GM19240 (cell line): ENCODE measurements around the gene KDELR3.

Experiments
- DNase-seq: peaks from one replicate; pipeline ENCODE4 v3.0.0; 2011; ENCODE audit warnings: low spot score; ENCODE audit not compliant: insufficient read length

The KDELR3 gene

DNA sequence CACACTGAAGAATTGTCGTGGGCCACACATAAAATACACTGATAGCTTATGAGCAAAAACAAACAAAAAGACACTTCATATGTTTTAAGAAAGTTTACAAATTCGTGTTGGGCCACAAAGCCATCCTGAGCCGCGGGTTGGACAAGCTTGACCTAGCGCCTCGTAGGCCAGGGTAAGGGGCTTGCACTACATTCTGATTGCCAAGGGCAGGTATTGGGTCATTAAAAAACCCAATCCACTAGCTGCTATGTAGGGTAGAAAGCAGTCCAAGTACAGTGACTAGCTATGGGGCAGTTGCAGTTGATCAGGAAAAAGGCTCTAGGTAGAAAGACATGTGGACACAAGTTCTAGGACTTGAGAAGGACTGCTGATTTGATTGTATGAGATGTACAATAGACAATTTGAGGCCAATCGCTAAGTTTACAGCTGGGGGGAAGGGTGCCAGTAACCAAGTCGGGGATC is 14.0 kb downstream of the KDELR3 start:
- no peak for DNase-seq

DNA sequence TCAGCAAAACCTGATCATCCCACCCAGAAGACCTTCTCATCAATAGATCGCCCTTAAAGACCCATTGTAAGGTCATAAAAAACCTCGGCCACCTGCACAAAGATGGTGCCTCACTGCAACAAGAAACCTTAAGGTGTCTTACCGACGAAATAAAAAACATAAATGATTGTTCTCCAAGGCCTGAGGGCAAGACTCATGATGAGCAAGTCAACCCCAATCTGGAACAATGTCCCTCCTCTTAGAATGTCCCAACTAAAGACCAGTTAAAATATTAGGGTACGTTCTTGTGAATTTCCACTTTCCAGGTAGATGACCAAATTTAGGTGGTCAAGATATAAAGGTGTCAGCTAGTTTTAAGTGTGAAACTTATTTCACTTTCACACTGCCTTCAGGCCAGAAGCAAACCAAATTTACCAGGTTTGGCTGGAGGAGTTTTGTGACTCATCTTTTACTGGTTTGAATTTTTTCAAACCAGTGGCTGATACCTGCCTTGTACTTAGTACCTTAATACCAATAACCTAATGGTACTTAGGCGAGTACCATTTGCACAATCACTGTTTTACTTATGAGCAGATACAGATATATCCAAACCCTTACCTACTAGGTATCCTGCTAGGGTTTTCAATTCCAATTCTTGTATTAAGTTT is 14.9 kb downstream of the KDELR3 start:
- no peak for DNase-seq

DNA sequence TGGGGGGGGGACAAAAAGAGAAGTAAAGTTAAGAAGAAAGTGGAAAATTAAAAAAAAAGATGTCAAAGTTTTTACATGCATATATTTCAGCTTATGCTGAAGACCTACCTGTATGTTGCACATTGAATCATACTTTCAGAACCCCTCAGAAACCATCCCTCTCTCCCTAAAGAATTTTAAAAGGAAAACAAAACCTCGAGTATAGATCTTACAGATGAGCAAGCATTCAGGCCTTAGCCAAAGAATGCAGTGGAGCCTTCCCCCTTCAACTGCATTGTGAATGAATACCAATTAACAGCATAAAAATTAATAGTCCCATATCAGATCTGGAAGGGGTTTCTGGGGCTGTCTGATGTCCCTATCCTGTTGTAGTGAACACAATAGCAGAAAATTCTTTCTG is 16.3 kb downstream of the KDELR3 start:
- DNase-seq: no peak

DNA sequence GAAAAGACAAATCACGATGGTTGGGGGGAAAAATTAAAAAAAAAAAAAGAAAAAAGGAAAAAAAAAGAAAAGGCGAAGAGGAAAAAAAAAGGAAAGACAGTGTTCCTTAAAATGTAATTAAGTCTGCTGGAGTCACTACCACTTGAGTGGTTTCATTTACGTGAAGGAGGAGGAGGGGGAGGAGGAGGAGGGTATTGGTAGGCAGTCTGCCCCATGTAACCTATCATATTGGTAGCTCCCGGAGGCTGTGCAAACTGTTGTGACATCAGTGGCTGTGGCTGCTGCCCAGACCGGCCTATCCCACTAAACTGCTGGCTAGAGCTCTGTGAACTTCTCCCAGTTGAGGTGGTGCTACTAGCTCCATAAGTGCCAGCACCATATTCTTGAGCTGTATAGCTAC is 17.9 kb downstream of the KDELR3 start:
- DNase-seq: no peak

DNA sequence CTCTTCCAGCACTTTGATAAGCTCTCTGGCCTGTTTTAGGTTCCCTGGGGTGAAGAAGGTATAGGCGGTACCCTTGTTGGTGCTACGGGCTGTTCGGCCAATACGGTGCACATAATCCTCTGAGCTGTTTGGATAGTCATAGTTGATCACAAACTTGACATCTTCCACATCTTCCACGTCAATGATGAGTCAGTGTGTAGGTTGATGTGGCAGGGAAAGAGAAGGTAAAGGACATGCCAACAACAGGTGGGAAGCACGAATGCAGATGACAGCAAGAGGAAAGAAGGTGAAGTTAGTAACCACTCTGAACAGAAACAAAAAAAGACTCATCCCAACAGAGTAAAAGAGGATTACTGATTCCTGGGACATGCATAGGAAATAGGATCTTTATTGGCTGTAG is 20.1 kb downstream of the KDELR3 start:
- no peak for DNase-seq

DNA sequence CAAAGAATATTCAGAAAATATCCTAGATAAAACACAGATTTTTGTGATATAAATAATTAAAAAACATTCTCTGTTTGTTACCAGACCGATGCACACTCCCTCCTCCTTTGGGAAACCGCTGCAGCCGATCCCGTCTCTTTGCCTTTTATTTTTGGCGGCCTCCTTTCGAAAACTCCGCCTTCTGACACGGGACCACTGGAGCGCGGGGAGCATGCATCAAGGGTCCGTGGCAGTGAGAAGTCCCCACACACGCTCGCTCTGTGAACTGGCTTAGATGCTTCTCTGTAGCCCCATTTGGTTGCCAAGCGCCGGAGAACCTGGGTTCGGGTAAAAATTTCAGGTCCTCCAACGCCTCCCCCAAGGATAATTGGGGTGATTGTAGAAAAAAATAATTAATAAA is 21.2 kb downstream of the KDELR3 start:
- DNase-seq: no peak

DNA sequence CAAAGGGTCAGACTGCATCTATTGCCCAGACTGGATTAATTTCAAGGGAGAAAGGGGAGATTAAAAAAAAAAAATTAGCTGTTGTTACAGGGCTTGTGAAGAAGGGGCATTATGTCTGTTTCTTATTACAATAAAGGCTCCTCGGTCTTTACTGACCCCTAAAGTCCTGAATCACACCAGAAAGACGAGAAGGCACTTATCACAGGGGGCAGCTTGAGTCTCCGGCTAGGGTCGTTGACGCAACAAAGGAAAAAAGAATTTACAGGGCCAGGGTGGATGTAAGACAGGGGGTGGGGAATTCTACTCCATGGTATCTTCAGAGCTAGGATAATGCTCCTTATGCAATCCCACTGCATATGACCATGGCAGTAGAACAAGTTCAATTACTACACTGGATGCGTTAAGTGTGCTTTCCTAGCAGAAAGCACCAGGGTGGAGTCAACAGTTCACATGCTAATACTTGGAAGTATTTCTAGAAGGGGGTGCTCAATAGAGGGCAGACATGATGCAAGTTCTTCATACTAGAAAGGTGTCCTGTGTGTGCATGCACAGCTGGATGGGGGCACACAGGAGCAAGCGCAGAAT is 21.8 kb downstream of the KDELR3 start:
- DNase-seq: no peak

DNA sequence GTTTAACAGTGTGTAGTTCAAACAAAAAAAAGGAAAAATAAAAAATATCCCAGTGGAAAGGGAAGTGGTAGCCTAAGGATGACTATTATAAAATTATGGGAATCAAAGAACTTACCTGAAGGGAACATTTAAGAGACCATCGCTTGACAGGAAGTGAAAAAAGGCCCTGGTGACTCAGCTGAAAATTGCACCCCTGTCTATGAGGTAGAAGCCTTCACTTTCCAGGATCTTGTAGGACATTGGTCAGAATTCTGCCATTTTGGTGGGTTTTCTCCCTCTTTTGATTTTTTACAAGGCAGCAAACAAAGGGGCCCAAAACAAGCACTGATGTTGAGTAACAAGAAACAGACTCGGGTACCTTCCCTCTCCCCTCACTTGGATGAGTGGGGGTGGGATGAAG is 22.6 kb downstream of the KDELR3 start:
- no peak for DNase-seq

DNA sequence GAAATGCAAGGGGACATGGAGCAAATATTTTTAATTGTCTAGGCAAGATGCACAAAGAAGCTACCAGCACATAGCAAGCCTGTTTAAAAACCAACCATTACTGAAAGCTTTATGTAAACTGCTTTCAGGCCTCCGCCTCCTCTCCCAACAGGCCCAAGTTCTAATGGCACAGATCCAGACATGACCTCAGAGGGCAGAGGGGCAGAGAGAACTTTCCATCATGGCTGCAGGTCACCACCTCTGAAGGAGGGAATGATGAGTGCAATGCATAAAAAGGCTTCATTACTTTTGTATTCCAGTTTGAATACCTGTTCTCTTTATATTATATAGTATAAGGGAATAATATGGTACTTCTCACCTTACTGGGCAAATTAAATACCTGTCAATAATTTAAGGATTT is 23.0 kb downstream of the KDELR3 start:
- DNase-seq: no peak

DNA sequence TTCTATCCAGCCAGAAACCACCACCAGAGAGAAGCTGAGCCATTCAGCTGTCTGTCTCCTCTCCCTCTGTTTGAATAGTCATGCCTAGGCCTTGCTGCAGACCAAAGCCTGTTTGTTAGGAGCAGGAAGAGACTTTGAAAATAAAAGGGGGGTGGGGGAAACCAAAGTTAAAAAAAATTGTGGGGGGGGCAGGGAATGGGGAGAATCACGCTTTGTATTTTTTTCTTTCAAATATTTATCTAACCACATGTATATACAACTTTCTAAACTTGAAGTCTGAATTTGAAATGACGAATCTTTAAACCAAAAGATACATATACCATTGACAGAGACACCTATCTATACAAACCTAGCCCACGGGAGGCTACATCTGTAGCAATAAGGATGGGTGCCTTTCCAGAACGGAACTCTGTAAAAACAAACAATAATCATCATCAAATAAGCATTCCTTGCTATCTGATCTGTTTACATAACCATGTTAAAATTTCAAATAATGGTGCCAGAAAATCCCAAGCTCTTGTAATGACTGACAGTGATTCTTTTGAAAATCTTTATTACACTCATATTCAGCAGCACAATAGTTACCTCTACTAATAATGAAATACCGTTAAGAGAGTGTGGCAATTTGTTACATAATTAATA is 23.9 kb downstream of the KDELR3 start:
- DNase-seq: no peak

DNA sequence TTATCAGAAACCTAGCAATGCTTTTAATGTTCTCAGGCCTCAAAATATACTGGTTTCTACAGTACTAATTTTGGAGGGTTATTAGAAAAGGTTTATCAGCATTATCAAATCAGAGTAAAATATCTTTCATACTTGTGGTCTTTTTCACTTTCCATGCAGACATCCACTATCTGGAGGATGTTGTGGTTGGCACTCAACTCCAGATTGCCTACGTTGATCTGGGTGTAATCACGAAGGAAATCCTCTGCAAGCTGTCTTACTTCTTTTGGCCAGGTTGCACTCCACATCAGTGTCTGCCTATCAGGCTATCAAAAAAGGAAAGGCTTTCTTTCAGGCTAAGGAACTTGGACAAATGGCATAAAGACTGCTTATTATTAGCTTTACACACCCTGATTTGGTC is 26.6 kb downstream of the KDELR3 start:
- no peak for DNase-seq

DNA sequence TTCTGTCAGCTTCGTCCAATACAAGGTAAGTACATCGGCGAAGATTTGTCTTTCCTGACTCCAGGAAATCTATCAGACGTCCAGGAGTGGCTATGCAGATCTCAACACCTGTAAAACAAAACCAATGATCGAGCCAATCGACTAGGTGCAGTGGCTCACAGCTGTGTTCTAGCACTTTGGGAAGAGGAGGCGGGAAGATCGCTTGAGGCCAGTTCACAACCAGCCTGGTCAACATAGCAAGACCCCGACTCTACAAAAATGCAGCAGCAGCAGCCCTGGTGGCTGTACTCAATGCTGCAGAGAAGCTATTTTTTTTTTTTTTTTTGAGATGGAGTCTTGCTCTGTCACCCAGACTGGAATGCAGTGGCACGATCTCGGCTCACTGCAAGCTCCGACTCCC is 27.0 kb downstream of the KDELR3 start:
- no peak for DNase-seq

DNA sequence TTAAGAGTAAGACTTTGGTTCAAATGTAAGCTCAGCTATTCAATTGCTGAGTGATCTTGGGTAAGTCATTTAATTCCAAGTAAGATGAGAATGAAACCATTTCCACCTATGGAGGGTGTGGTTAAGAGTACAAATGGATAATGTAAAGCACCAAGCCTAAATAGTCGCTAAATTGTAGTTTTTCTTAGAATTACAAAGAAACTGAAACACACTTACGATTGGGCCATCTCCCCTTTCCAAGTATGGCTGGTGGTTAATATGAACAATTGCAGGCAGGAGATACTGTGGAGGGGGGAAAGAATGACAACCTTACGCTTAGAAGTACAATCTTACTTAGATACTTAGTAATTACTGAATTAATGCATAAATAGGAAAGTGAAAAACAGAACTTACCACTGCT is 30.0 kb downstream of the KDELR3 start:
- no peak for DNase-seq

DNA sequence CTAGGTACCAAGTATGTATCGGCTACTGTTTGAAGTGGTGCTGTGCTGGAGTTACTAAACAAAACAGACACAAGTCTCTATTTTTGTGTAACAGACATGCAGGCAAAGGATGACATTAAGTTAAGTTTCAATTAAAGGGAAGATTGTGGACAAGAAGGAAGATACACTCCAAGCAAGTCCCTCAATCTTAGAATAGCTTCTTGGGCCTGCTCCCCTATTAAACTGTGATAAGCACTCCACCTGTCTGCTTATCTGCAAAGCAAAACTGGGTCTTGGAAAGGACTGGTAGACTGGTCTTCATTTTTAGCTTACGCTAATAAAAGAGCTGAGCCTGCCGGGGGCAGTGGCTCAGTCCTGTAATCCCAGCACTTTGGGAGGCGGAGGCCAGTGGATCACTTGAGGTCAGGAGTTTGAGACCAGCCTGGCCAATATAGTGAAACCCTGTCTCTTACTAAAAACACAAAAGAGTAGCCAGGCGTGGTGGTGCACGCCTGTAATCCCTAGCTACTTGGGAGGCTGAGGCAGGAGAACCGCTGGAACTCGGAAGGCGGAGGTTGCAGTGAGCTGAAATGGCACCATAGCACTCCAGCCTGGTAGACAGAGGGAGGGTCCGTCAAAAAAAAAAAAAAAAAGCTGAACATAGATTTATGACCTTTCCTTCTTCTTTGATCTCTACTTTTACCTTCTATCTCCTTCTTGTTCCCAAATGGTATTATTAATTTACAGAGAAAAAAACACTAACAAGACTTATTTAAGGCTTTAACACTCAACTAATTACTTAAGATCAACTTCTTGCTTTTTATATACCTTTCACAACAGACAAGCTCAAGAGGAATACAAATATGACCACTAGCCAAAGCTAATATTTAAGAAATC is 34.1 kb downstream of the KDELR3 start:
- DNase-seq: no peak

DNA sequence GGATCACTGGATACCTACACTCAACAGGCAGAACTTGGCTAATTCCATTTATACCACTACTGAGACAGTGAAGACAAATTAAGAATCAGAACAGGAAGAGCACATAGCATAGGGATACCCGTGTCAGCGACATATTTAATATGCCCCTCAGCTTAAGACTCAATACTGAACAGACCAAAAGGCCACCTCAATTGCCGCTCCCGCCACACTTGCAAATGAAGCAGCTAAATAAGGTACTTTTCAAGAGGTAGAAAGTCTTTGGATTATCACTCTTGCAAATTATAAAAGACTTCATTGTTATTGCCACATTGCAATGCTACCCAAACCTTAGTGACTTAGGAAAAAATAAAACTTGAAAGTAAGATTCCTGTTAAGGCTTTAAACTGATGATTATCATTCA is 35.1 kb downstream of the KDELR3 start:
- DNase-seq: no peak

DNA sequence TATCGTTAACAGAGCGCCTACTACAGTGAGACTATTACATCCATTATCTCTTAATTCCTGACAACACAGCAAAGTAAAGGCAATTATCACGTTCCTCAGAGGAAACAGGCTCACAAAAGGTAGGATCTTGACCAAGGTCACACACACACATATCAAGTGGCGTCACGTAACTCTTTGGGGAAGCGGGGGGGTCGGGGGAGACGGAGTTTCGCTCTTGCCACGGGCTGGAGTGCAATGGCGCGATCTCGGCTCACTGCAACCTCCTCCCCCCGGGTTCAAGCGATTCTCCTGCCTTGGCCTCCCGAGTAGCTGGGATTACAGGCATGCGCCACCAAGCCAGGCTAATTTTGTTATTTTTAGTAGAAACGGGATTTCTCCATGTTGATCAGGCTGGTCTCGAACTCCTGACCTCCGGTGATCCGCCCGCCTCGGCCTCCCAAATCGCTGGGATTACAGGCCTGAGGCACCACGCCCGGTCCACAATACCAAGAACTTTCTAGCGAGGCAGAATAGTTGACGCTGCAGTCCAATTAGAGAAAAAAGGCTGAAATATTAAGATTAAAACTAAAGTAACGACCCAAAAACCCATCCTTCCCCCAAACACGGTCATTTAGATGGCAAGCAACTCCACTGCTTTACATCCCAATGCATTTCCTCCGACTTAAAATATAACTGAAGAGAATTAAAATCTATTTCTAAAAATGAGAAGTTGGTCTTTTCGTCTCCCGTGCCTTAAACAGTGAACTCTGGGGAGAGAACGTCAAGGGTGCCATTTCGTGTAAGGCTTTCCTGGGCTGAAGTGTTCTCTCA is 37.0 kb downstream of the KDELR3 start:
- no peak for DNase-seq

DNA sequence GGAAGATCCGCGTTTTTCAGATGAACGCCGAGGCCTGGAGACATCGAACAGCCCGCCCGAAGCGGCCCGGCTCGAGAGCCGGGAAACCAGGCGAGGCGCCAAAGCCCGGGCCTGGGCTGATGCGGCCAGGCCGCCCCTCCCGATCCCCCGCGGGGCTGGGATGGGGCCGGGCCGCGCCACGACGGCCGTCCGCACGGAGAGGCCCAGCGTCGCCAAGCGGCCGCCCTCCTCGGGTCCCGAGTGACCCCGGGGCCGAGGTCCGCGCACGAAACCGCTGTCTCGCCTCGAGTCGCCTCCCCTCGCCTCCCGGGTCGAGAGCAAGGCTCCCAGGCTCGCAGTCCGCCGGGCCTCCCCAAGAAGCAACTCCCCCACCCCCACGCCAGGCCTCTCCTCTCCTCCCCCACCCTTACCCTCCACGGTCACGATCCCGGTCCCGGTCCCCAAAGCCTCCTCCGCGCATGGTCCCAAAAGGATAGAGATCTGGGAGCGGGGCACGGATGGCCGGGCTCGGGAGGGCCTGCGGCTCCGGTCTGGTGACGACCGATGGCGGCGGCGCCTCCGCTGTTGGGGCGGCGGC is 37.7 kb downstream of the KDELR3 start:
- no peak for DNase-seq

DNA sequence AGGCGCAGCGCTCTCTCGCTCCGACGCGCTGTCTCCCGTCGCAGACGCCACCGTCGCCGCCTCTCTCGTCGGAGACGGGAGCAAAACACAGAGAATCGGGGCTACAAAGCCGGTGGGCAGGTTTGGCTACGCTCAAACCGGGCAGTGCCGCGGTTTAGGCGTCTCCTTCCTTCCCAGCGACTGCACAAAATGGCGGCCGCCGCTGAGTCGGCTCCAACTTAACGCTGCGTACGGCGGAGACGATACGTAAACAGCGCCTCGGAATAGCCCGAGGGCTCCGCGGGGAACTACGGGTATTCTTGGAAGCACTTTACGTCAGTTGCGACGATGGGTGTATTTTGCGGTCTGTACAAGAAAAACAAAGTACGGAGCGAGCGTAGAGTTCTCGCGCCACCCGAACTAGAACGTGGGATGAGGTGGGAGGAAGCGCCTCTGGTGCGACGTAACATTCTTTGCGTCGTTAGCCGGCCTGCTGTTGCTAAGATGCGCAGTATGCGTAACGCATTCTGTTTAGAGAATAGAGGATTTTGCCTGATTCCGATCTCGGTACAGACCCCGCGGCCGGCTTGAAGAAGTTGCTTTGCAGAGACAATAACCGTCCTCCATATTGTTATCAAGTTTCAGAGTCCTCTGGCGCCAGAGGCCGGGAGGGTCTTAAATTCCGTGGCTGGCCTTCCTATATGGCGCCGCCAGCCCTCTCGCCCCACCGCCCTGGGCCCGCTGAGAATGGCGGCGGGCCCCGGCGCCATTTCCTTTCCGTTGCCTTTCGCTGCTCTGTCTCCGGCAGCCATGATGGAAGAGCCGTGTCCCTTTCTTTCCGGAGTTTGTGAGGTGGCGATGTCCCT is 38.4 kb downstream of the KDELR3 start, which contains the start of gene DDX17:
Gene DDX17, minus strand, starts transcription at position 194 of the 845 bp plus-strand sequence.
- peak; percentile 45 for DNase-seq

DNA sequence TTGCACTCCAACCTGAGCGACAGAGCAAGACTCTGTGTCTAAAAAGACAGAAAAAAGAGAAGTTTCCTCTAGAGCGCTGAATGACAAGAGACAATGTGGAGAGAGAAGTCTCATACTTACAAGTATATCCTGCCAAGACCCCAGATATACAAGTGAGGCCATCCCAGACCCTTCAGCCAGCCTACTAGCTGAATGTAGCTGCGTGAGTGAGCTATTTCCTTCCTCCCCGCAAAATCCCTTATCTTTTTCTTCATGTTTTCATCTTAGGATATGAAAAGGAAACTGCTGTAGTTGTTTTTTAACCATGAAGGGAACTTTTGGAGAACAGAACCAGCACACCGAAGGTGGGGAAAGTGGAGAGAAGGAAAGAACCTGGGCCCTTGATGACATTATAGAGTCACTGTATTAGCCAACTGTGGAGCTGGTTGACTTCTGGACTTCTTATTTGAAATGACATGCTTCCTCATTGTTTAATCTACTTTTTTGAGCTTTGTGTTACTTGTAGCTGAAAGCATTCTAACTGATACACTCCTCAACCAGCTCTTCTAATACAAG is 42.6 kb downstream of the KDELR3 start:
- DNase-seq: no peak

DNA sequence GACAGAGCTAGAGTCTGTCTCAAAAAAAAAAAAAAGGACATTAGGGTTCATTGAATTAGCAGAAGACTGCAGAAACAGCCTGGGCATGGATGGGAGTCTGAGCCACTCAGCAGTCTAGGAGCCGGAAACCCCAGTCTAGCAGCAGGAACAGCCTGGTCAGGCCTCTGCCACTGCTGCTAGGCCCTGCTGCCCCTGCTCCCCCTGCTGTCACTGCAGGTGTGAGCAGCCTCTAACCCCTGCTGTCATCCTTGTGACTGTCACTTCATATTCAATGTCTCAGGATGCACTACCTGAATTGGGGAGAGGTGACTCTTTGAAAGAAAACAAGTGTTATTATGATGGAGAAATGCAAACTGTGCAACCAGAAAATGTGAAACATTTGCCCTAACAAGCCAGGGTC is 45.2 kb downstream of the KDELR3 start:
- no peak for DNase-seq
